Stimulated activated CD4-positive, alpha-beta T cell treated with anti-CD3 and anti-CD28 coated beads, Interleukin-15, amount 100 ng/mL, for 24 hours (primary cell): ENCODE data around the gene ZNF516.

Source experiments
- DNase-seq: peaks from one replicate; pipeline ENCODE4 v3.0.0-alpha.2; 2020

The ZNF516 gene

DNA sequence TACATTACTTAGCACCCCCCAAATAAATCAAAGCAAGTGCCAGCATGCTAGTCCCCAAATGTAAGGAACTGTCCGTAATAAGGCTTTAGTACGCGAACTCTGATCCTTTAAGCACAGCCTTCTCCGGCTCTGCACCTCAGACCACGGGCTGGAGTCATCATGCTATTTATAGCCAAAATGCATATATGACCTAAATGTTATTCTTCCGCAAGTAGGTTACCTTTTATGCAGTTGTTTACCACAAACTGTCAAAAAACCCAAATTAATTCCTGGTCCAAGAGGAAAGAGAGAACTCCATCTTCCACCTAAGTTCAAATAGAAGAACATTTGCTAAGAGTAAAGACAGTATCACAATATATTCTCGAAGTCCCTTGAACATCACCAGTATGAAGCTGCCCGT is 42.7 kb downstream of the ZNF516 start:
- DNase-seq = no peak

DNA sequence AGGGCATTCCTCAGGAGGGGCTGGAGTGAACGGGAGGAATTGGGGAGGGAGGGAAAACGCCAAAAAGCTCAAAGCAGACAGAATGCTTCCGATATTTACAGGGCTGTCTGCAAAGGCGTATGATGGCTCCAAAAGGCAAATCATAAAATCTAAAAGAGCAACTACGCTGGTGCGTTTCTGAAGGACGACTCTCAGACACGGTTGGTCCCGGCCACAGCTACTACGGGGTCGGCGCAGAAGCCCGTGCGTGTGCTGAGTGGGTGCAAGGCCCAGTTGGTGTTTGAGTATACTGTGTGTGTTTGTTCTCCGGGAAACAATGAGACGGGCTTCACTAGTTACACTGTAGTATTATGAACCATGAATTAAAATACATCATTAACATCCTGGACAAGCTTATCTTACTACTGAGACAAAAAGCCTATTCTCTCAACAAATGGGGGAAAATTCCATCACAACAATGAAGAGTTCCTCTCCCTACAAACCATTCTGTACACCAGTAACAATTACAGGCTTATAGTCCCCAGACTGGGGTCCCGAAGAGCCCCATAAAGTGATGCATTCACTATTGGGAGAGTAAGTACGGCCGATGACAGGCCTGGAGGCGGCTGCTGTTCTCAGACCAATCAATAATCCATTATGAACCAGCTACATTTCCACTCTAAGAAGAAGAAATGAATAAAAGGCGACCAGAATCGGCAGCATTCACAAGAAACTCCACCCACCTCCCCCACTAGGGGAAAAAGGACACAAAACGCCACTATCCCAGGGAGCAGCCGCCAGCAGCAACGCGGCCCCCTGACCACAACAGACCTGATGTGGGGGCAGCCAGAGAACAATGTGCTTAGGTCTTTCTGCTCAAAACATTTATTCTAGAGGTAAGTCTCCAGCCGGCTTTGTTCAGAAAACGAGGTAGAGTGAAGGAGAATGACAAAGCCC is 43.4 kb downstream of the ZNF516 start:
- DNase-seq = peak; percentile 18

DNA sequence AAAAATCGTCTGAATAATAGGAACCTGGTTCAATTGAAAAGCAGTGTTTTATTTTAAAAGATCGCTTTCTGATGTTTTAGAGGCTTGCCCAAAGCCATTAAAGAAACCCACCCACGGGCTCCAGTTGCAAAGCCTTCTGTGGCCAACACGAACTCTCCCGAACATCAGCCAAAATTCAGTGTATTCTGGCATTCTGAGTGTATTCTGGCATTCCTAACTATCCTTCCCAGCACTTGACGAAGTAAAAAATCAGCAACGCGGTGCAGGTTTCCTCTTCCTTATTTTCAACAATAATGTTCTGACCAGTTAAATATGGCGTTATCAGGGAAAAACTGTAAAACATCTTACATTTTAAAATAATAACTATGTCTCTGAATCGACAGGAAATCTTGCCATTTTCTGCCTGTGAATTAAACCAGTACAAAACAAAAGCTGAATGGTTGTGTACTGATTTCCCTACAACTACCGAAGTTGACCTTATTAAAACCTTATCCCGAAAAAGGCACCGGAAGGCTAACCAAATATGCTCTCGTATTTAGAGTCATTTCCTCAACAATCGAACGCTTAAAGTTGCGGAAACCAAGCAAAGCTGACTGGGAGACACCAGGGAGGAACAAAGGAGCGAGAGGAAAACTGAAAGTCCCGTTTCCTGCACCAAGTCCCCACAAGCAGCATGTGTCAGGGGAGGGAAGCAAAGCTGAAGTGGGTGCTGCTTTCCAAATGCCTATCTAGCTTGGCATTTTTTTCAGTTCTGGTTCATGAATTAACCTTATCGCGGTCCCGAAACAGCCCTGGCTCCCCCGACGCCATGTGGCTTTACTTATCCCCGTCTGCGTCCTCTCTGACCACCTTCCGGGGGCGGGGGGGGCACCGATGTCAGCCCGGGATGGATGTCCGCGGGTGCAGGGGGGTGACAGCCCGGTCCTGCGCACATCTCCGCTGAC is 44.3 kb downstream of the ZNF516 start:
- peak; percentile 39 for DNase-seq

DNA sequence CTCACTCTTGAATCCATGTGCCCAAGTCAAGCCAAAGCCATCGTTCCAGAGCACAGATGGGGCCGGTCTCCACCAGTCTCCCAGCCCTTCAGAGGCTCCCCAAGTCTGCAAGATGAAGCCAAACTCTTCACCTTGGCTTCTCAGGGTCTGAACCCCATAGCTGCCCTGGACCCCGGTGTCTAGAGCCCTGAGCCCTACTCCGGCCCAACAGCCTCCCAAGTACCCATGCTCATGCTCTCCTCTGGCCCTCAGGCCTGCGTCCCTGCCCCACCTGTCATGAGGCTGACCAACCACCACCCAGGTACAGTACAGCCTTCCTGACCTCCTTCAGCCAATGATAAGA is 46.0 kb downstream of the ZNF516 start:
- DNase-seq = no peak

DNA sequence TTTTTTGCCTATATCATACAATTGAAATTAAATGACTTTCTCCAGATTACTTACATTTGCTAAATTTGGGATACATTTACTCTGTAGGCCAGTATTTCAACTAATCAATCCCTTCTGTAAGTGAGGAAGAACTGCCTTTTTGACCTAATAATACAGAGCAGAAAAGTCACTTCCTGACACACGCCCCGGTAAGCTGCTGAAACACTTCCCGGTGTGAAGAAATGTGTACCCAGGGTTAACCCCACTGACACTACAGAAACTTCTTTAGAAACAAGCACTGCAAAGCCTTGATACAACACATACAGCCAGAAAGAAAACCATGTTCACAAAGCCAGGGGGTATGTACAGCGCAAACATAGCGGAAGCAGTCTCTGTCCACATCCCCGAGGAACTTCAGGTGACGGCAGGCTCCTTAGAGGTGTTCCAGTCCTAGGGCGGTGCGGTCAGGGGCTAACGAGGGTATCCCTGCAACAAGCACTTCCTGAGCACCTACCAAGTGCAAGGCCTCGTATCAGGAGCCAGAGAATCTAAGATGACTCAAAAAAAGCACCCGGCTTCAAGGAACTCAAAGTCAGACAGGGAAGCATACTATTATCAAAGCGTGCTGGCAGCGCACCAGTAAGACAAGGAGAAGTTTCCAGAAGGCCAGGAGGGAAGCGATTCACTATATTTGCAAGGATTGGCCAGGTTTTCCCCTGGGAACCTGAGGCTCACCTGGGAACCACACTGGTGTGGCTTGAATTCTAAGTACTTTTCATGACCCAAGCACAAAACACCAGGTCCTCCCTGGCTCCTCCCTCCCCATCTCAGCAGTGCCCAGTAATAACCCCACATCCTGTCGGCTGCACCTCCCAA is 46.6 kb downstream of the ZNF516 start:
- no peak for DNase-seq

DNA sequence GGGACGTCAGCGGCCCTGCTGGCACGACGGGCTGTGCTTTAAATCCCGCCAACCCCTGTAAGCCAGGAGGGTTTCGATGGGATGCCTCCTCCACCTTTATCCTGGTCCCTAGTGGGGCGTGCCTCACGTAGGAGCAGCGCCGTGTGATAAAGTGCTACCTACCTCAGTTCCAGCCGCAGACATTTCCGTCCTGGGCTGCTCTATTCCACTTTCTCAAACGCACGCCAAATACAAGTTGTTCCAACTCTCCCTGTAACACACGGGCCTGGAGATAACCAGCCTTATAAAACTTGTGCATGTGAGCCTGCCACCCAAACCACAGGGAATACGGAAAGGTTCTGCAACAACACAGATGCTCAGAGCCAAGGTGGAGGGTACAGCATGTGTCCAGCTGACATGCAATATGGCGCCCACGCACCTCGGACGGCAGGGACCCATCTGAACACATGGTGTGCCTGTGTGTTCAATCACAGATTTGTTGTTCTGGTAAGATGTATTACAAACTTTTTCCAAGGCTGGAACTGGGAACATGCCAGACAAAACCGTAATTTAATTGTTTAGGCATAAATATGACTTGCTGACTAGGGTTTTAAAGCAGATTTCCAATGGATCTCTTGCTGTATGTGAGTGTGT is 47.7 kb downstream of the ZNF516 start:
- no peak for DNase-seq

DNA sequence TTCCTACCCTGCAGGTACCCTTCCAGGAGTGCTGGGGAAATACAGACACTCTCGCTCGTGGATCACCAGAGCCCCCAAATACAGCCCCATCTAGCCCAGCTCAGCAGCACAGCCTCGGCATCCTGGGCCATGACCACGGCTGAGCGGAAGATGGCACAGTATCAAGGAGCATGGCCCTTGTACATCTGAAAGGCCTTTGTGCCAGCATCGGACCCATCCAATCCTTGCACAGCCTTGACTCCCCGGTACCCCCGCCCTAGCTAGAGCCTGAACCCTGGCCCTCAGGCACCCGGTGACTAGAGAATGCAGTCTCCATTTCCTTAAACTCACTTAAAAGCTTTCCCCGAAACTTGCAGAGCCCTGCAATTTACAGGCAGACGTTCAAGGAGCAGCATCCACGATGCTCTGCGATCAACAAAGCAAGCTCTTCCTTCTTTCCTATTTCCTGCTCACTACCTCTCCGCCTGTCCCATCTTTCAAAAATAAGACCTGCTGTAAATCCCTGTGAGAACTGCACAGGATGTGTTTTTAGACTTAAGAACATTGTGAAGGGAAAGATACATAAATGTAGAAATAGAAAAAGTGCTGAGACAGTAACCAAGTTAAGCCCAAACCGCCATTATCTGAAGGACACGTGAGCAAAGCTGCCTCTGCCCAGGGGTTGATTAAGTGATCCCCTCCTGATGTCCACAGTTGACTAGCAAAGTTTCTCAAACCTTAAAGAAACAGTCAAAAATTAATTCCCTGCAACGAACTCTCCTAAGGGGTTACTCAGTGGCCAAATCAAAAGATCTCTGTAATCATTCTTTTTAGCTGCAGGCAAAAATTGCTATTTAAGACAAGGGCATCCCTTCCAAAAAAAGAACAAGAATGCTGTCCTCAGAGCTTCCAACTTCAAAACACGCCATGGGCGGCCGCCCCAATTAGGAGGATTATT is 48.5 kb downstream of the ZNF516 start:
- no peak for DNase-seq

DNA sequence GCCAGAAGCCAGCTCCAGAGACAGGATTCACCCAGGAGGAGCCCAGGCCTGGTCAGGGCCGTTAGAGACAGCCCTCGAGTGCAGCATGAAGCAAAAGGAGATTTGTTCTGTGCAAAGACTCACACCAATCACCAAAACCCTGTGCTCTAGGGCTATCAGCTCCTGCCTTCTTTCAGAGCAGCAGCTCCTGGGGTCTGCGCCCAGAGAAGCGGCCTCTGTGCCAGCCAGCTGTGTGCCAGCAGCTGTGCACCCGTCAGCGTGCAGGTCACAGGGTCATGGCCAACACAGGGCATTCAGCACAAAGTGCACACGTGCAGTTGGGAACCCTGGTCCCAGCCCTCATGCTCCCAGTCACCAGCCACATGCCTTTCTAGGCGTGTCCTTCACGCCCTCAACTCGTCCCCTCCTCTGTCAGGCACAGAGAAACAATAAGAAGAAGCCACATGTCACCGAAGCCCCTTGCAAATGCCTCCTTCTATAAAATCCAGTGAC is 49.3 kb downstream of the ZNF516 start:
- DNase-seq = no peak

DNA sequence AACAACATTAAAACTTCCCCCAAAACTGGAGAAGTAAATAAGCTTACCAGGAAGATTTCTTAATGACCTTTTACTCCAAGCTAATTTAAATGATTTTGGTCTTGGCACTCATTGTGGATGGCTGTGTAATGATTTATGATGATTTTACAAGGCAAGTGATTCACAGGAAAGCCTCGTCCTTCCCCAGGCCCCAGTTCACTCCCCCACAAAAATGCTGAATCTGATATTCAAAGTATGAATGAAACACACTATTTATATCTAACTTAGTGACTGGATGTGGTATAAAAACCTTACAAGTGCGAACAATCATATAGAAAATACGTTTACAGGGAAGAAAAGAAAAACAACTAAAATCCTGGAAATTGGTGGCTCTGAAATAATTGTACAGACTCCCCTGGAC is 49.8 kb downstream of the ZNF516 start:
- DNase-seq = no peak

DNA sequence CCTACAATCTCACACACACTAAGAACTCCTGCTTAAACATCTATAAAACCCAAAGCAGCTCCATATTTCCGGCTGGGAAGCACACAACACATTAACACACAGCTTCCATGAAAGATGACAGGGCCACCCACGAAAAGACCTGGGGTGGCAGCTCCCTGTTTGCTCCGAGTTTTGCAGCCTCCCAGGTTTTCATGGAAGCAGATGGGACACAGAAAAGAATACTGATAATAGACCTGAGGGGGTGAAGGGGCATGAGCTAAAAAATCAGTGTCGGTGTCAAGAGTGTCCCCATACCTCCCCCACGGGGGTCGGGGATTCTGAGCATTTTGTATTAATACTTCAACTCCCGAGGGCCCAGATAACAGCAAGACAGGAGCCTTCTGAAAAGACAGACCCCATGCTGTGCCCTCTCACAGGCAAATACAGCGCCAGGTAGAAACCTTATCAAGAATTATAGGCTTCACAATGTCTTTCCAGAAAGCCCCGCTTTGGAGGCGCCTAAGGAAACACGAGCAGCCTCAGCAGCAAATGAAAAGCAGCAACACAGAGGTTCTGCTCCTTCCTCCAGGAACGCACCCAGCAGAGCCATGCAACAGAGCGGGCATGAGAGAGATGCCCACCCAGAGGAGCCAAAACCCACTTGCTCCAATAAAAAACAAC is 50.5 kb downstream of the ZNF516 start:
- no peak for DNase-seq

DNA sequence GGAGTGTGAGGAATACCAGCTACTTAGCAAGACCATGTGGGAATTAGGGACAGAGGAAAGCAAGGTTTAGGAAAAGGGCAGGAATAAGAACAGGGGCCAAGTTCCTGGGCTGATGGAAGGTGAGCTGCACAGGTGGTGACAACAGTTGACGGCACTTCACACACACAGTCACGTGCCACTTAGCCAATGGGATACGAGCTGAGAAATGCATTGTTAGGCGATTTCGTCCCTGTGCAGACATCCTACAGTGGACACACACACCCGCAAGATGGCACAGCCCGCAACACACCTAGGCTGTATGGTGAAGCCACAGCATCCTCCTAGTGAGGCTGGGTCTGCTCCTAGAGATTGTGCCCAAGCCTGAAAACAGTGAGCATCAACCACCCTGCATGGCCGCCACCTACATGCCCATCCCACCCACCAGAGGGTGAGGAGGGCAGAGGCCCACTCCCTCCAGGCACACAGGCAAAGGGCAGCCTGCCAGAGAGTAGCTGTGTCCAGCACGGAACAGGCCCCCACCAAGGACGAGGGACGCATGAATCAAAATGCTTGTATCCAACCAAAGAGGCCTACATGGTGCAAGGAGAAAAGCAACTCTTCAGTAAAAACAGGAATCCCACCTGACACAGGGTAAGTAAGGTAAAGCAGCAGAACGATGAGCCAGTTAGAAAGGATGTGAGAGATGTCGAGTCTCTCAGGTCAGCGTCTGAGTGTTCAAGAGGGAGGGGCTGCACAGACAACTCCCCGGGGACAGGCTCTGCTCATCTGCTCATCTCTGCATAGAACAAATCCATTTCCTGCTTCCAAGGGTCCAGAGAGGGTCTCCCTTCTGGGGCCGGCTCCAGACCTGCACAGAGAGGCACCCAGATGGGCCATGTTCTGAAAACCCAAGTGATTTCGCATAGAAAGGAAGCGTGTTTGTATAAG is 51.3 kb downstream of the ZNF516 start:
- DNase-seq = no peak

DNA sequence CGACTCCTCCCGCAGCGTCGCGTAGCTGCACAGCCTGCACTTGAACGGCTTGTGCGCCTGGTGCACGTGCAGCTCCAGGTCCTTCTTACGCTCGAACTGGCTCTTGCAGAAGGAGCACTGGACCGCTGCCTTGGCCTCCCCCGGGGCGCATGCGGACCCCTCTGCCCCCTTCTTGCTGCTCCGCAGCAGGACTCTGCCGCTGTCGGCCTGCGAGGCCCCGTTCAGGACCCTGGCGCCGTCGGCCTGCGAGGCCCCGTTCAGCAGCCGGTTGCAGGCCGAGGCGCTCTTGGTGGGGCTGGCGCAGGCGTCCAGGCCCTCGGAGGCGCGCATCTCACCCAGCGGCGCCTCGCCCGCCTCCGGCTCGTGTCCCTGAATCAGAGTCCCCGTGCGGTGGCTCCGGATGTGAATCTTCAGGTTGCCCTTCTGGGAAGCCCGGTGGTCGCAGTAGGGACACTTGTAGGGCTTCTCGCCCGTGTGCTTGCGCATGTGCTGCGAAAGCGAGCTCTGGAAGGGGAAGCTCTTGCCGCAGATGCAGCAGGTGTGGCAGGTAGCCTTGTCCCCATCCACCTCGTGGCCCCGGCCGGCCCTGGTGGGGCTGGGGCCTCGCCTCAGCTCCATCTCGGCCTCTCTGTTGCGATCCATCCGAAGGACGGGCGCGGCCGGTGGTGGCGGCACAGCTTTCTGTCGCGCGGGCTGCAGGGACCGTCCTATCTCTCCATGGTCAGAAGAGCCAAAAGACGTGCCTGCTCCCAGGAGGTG is 52.5 kb downstream of the ZNF516 start:
- DNase-seq = no peak

DNA sequence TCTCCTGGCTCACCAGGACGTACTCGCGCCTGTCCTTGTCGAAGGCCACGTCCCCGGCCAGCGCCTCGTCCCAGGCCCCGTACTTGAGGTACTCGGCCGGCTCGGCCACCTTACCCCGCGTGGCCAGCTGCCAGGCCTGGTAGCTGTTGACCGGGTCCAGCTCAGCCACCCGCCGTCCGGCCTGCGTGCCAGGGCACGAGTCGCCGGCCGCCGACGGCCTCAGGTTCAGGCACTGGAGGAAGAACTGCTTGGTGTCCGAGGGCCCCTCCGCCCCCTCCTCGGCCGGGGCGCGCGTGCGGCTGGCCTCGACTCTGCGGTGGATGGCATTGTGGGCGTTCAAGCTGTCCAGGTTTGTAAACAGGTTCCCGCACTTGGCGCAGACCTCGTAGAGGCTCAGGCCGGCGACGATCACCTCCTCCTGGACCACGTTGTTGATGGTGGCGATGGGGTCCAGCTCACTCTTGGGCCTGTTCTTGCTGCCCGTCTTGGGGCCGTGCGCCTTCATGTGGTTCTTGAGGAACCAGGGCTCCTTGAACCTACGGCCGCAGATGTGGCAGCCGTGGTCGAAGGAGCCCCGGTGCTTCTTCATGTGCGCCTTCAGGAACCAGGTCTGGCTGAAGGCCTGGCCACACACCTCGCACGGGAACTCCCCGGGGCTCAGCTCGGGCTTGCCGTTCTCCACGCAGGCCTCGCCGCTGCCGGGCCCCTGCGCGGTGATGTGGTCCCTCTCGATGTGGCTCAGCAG is 53.2 kb downstream of the ZNF516 start:
- no peak for DNase-seq

DNA sequence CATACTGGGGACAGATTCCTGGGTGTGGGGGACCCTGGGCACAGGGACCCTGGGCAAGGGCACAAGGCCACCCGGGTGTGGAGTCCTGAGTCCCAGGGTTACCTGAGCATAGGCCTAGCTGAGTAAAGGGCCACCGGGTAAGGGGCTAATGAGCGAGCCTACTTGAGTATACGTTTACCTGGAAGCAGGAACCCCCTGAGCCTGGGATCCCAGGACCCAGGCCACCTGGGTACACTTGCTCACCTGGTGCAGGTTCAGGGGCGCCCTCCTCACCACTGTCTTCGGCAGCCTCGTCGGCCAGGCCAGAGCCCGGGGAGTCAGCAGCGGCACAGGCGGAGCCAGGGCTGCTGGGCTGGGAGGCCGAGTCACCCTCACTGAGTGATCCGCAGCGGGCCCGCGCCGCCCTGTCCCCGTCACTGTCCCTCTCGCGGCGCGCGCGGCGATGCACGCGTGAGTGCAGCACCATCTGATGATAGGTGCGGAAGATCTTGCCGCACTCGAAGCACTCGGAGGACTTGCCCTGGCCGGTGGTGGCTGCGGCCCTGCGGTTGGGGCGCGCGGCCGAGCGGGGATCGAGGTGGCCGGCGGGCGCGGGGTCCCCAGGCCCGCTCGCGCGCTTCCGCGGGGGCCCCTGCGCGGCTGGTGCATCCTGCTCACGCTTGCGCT is 53.9 kb downstream of the ZNF516 start:
- DNase-seq = no peak

DNA sequence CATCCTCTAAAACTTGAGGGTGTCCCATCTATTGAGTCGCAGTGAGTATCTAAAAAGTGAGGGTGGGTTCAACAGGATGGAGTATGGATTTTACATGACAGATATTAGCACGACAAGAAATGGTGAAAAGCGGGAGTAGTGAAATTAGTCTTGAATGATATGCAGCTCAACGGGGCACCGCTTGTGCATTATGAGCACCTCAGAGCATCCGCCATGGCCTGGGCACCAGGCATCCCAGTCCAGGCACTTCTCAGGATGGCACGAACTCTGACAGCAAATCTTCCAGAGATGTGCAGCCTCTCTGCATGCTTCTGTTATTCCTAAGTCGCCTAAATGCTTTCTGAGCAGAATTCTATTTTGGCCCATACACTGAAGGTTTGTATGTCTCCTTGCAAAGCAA is 57.1 kb downstream of the ZNF516 start:
- DNase-seq = no peak

DNA sequence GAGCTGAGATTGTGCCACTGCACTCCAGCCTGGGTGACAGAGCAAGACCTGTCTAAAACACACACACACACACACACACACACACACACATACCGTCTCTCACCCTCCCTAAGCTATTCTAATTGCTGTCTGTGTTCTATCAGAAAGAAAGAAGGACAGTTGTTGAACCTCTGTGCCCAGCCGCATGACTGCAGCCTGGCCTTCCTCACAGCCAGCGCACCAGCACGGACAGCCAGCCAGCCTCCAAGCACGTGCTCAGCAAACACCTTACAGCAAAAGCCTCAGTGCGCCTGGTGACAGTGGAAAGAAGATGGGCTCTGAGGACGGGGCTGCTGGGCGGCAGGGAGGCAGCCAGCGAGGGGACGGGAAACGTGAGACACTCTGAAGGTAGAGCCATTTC is 58.0 kb downstream of the ZNF516 start:
- no peak for DNase-seq

DNA sequence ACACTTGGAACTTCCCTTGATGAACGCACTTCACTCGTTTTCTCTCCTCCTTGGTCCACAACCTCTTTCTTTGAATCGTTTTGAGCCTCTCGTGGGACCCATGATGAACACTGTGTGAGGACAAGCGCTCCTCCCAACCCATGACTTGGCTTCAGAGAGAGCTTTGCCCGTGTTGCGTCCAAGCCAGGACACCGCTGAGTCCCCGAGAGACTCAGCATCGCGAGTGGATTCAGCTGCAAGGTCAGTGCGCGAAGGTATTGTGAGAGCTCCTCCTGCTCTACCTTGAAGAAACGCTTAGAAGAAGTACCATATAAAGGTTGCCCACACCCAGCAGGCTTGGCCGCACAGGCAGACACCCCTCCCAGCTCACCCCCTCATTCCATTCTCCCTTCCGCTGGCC is 58.7 kb downstream of the ZNF516 start:
- DNase-seq = no peak
